ENCODE measurements around the gene PSMA2. TPM values are rescaled to one million over a fixed set of nuclear protein-coding genes. Genes with fewer than 3 reads are reported as not detected.

PSMA2 gene
- total RNA-seq (2014; rRNA removed; shearing (Covaris generic)), result 218 and 258 TPM in 2 replicates

- peak within 1 kb of the TSS; percentile 64 for H3K4me3 ChIP-seq
- H3K36me3 ChIP-seq, result peaks cover 51% of the 10 kb centered on the region
- H3K27me3 ChIP-seq (replicated peaks), result no peaks in the 10 kb centered on the region
- H3K4me1 ChIP-seq (replicated peaks), result peaks cover 13% of the 10 kb centered on the region
- peak within 1 kb of the TSS; percentile 65 for H3K27ac ChIP-seq
- DNase-seq (ENCODE audit: low read depth in 1 of 2, low spot score in 2 of 2), result peak; percentile 96 to 97
- no peaks in the 10 kb centered on the region for H3K9me3 ChIP-seq (replicated peaks)
Observed at GRCh38 chr7:42931834-42932651, at the start of gene PSMA2, which contains the start of gene MRPL32. Gene PSMA2, minus strand, starts transcription at chr7:42932174. Its CDS starts 16 bp downstream, at chr7:42932158. Gene MRPL32, plus strand, starts transcription at chr7:42932376. Its CDS starts 11 bp downstream, at chr7:42932387.

- H3K4me3 ChIP-seq, result no peak overlapping the region
- 0 out of 2 replicates have a peak, but pooled peaks cover 9% of the 10 kb centered on the region for H3K9me3 ChIP-seq (replicated peaks)
- H3K36me3 ChIP-seq, result no peaks in the 10 kb centered on the region
- H3K27ac ChIP-seq, result no peak overlapping the region
- DNase-seq (ENCODE audit: low read depth in 1 of 2, low spot score in 2 of 2), result no peak
- H3K4me1 ChIP-seq (replicated peaks), result no peaks in the 10 kb centered on the region
- H3K27me3 ChIP-seq (replicated peaks), result no peaks in the 10 kb centered on the region
Observed at GRCh38 chr7:42981601-42982000, 49.6 kb upstream of the PSMA2 start.

GRCh38 chr7:42980514-42980913 is 48.5 kb upstream of the PSMA2 start:
- Histone ChIP-seq H3K4me3 (no peak overlapping the region), H3K4me1 (replicated peaks) (no peaks in the 10 kb centered on the region), H3K9me3 (replicated peaks) (0 out of 2 replicates have a peak, but pooled peaks cover 9% of the 10 kb centered on the region), H3K36me3 (no peaks in the 10 kb centered on the region), H3K27ac (no peak overlapping the region), H3K27me3 (replicated peaks) (no peaks in the 10 kb centered on the region)
- no peak for DNase-seq (ENCODE audit: low read depth in 1 of 2, low spot score in 2 of 2)

- Histone ChIP-seq H3K27ac (no peak overlapping the region), H3K4me3 (no peak overlapping the region), H3K36me3 (no peaks in the 10 kb centered on the region), H3K9me3 (replicated peaks) (0 out of 2 replicates have a peak, but pooled peaks cover 9% of the 10 kb centered on the region), H3K27me3 (replicated peaks) (no peaks in the 10 kb centered on the region), H3K4me1 (replicated peaks) (no peaks in the 10 kb centered on the region)
- DNase-seq (ENCODE audit: low read depth in 1 of 2, low spot score in 2 of 2), result no peak
Observed at GRCh38 chr7:42980084-42980483, 48.1 kb upstream of the PSMA2 start.

- no peak for DNase-seq (ENCODE audit: low read depth in 1 of 2, low spot score in 2 of 2)
Observed at GRCh38 chr7:42978496-42978895, 46.5 kb upstream of the PSMA2 start.

GRCh38 chr7:42976371-42976770 is 44.4 kb upstream of the PSMA2 start:
- no peak for DNase-seq (ENCODE audit: low read depth in 1 of 2, low spot score in 2 of 2)

More at GRCh38 chr7:42978496-42978895, 46.5 kb upstream of the PSMA2 start:
- Histone ChIP-seq H3K4me3 (no peak overlapping the region), H3K36me3 (no peaks in the 10 kb centered on the region), H3K27me3 (replicated peaks) (no peaks in the 10 kb centered on the region), H3K27ac (no peak overlapping the region), H3K9me3 (replicated peaks) (0 out of 2 replicates have a peak, but pooled peaks cover under 1% of the 10 kb centered on the region), H3K4me1 (replicated peaks) (peaks cover under 1% of the 10 kb centered on the region)

GRCh38 chr7:42972699-42973500 is 40.9 kb upstream of the PSMA2 start:
- H3K9me3 ChIP-seq (replicated peaks), result no peaks in the 10 kb centered on the region
- H3K4me3 ChIP-seq, result no peak overlapping the region
- peak; percentile 45 to 56 for DNase-seq (ENCODE audit: low read depth in 1 of 2, low spot score in 2 of 2)
- H3K27me3 ChIP-seq (replicated peaks), result no peaks in the 10 kb centered on the region
- H3K36me3 ChIP-seq, result no peaks in the 10 kb centered on the region
- H3K27ac ChIP-seq, result no peak overlapping the region; the same call in 1 of the 2 replicates
- peaks cover 13% of the 10 kb centered on the region for H3K4me1 ChIP-seq (replicated peaks)

More at GRCh38 chr7:42976371-42976770, 44.4 kb upstream of the PSMA2 start:
- Histone ChIP-seq H3K4me1 (replicated peaks) (peaks cover 13% of the 10 kb centered on the region), H3K4me3 (no peak overlapping the region), H3K36me3 (no peaks in the 10 kb centered on the region), H3K9me3 (replicated peaks) (no peaks in the 10 kb centered on the region), H3K27me3 (replicated peaks) (no peaks in the 10 kb centered on the region), H3K27ac (no peak overlapping the region)

- Histone ChIP-seq H3K4me3 (no peak overlapping the region), H3K27me3 (replicated peaks) (no peaks in the 10 kb centered on the region), H3K27ac (no peak overlapping the region), H3K9me3 (replicated peaks) (no peaks in the 10 kb centered on the region), H3K36me3 (no peaks in the 10 kb centered on the region), H3K4me1 (replicated peaks) (peaks cover 1% of the 10 kb centered on the region)
- no peak for DNase-seq (ENCODE audit: low read depth in 1 of 2, low spot score in 2 of 2)
Observed at GRCh38 chr7:42967391-42967790, 35.4 kb upstream of the PSMA2 start.

- no peak overlapping the region for H3K4me3 ChIP-seq
- no peaks in the 10 kb centered on the region for H3K27me3 ChIP-seq (replicated peaks)
- no peaks in the 10 kb centered on the region for H3K36me3 ChIP-seq
- H3K4me1 ChIP-seq (replicated peaks), result no peaks in the 10 kb centered on the region
- DNase-seq (ENCODE audit: low read depth in 1 of 2, low spot score in 2 of 2), result no peak
- no peak overlapping the region for H3K27ac ChIP-seq
- no peaks in the 10 kb centered on the region for H3K9me3 ChIP-seq (replicated peaks)
Observed at GRCh38 chr7:42964849-42965805, 33.2 kb upstream of the PSMA2 start.

GRCh38 chr7:42964293-42964692 is 32.3 kb upstream of the PSMA2 start:
- no peak overlapping the region for H3K27ac ChIP-seq
- no peak overlapping the region for H3K4me3 ChIP-seq
- H3K36me3 ChIP-seq, result no peaks in the 10 kb centered on the region
- no peaks in the 10 kb centered on the region for H3K9me3 ChIP-seq (replicated peaks)
- no peak for DNase-seq (ENCODE audit: low read depth in 1 of 2, low spot score in 2 of 2)
- H3K4me1 ChIP-seq (replicated peaks), result no peaks in the 10 kb centered on the region
- no peaks in the 10 kb centered on the region for H3K27me3 ChIP-seq (replicated peaks)

- Histone ChIP-seq H3K9me3 (replicated peaks) (no peaks in the 10 kb centered on the region), H3K36me3 (no peaks in the 10 kb centered on the region), H3K27ac (no peak overlapping the region), H3K4me3 (no peak overlapping the region), H3K4me1 (replicated peaks) (no peaks in the 10 kb centered on the region), H3K27me3 (replicated peaks) (no peaks in the 10 kb centered on the region)
- DNase-seq (ENCODE audit: low read depth in 1 of 2, low spot score in 2 of 2), result no peak
Observed at GRCh38 chr7:42961170-42961569, 29.2 kb upstream of the PSMA2 start.

GRCh38 chr7:42960762-42961161 is 28.8 kb upstream of the PSMA2 start:
- DNase-seq (ENCODE audit: low read depth in 1 of 2, low spot score in 2 of 2), result no peak
- H3K4me1 ChIP-seq (replicated peaks), result no peaks in the 10 kb centered on the region
- H3K27me3 ChIP-seq (replicated peaks), result no peaks in the 10 kb centered on the region
- H3K4me3 ChIP-seq, result no peak overlapping the region
- H3K9me3 ChIP-seq (replicated peaks), result no peaks in the 10 kb centered on the region
- H3K27ac ChIP-seq, result no peak overlapping the region
- no peaks in the 10 kb centered on the region for H3K36me3 ChIP-seq

- DNase-seq (ENCODE audit: low read depth in 1 of 2, low spot score in 2 of 2), result no peak
- no peaks in the 10 kb centered on the region for H3K36me3 ChIP-seq
- H3K9me3 ChIP-seq (replicated peaks), result no peaks in the 10 kb centered on the region
- H3K27me3 ChIP-seq (replicated peaks), result no peaks in the 10 kb centered on the region
- no peaks in the 10 kb centered on the region for H3K4me1 ChIP-seq (replicated peaks)
- H3K27ac ChIP-seq, result no peak overlapping the region
- no peak overlapping the region for H3K4me3 ChIP-seq
Observed at GRCh38 chr7:42959549-42959948, 27.6 kb upstream of the PSMA2 start.

Measured in SJSA1 (cell line).